ENCODE results near the gene TMC3. TPM values are rescaled to one million over a fixed set of nuclear protein-coding genes. Genes with fewer than 3 reads are reported as not detected.

Gene TMC3
- total and polyA plus RNA-seq, 2 of the 13 experiments (the other 11 are each of a cell fraction or from before 2014, with no cell fraction given) = not detected

- no peak for ATAC-seq
- Histone ChIP-seq H3K4me2 (ENCODE audit: low read depth, low read length) (no peak overlapping the region), H3K4me3 (replicated peaks in 1 of 3; ENCODE audit: insufficient read depth in 1 of 3, low read depth in 2 of 3, low read length in 3 of 3) (no peak overlapping the region), H2AFZ (ENCODE audit: low read length) (no peak overlapping the region), H3K27ac (ENCODE audit: extremely low read length, insufficient read depth, low read length) (no peak overlapping the region), H3K79me2 (ENCODE audit: insufficient read depth, low read length) (no peaks in the 10 kb centered on the region), H3K36me3 (replicated peaks in 1 of 2; ENCODE audit: control insufficient read depth in 1 of 2, insufficient read depth in 2 of 2, low read length in 2 of 2) (no peaks in the 10 kb centered on the region), H3K9me3 (ENCODE audit: low read length) (no peaks in the 10 kb centered on the region), H3K27me3 (ENCODE audit: control insufficient read depth in 1 of 2, insufficient read depth in 2 of 2, low read length in 2 of 2) (peaks cover 0 to 26% of the 10 kb centered on the region in 2 experiments; a peak in 2 of 5 replicates), H3K9ac (ENCODE audit: insufficient read depth, low read depth, low read length) (no peak overlapping the region), H4K20me1 (ENCODE audit: insufficient read depth, low read length) (no peaks in the 10 kb centered on the region), H3K4me1 (ENCODE audit: insufficient read depth, low read length) (no peaks in the 10 kb centered on the region)
- intact Hi-C loops (cut with micrococcal nuclease; ENCODE audit: unreplicated experiment) = no loop called here
- CTCF ChIA-PET (ENCODE audit: low intra/inter-chr PET ratio, low total read pairs) = no interaction called here
- BruUV-seq (replicated peaks) = no TSS peak
- in situ Hi-C loops (cut with HindIII; ENCODE audit: extremely low pct_ligation_motif_present, low pct_unique_long_range_greater_than_20kb) = no loop called here
- TF ChIP-seq ZBTB42 (CRISPR knock-in tag; IDR thresholded peaks at IDR 0.05) = no peak
- TF ChIP-seq ZBTB14 (CRISPR knock-in tag; IDR thresholded peaks at IDR 0.05) = no peak
- TF ChIP-seq ZNF616 (CRISPR knock-in tag; IDR thresholded peaks at IDR 0.05; ENCODE audit: low read depth) = no peak
- no peak for TF ChIP-seq SNAI1 (CRISPR knock-in tag; IDR thresholded peaks at IDR 0.05; ENCODE audit: borderline replicate concordance)
- no peak for TF ChIP-seq ZNF761 (CRISPR knock-in tag; conservative IDR thresholded peaks at IDR 0.05)
- TF ChIP-seq MBNL3 (CRISPR knock-in tag; conservative IDR thresholded peaks at IDR 0.05) = no peak
- TF ChIP-seq ZNF543 (CRISPR knock-in tag; IDR thresholded peaks at IDR 0.05) = no peak
- no peak for TF ChIP-seq NBN (conservative IDR thresholded peaks at IDR 0.05)
- TF ChIP-seq CSRNP1 (CRISPR knock-in tag; IDR thresholded peaks at IDR 0.05) = no peak
- TF ChIP-seq ZNF354B (CRISPR knock-in tag; IDR thresholded peaks at IDR 0.05) = no peak
- no peak for FAIRE-seq
- WGBS (ENCODE audit: low lambda C conversion rate) = 19% methylated on average over 3 of the region's 4 CpGs
- no peak for DNase-seq (ENCODE audit: low spot score)
- POLR2A ChIA-PET = no interaction called here
Measured at GRCh38 chr15:81297603-81298575, 76.1 kb downstream of the TMC3 start.

Measured in HepG2 (cell line).